Kidney (tissue), 14 donors: Measurements from ENCODE around the gene GLDC. TPM values are rescaled to one million over a fixed set of nuclear protein-coding genes. Genes with fewer than 3 reads are reported as not detected.

Source experiments
- DNase-seq, 5 donors: peaks; one replicate each; pipeline ENCODE4 v3.0.0-alpha.2; 2013 to 2020
- FAIRE-seq: peaks from 2 replicates; lab custom pipeline; 2012; peaks lifted over from hg19 to GRCh38; lab: Jason Lieb, UNC
- H3K27ac ChIP-seq, 2 donors: one replicate each; pipeline ENCODE4 v1.7.0; 2013; ENCODE audit warnings: low read depth in 2 of 2, low read length in 2 of 2, inconsistent platforms in 1 of 2
- H3K27me3 ChIP-seq: one replicate; pipeline ENCODE4 v1.7.1; 2013; ENCODE audit warnings: low read length, inconsistent platforms; ENCODE audit not compliant: control insufficient read depth, insufficient read depth
- H3K36me3 ChIP-seq, 3 donors: one replicate each; pipeline versions ENCODE4 v1.7.0 to v1.7.1; 2013; ENCODE audit warnings: low read length in 3 of 3, control low read depth in 1 of 3, inconsistent platforms in 1 of 3; ENCODE audit not compliant: insufficient read depth in 3 of 3, control insufficient read depth in 2 of 3
- H3K4me1 ChIP-seq, 3 donors: one replicate each; pipeline versions ENCODE4 v1.7.0 to v1.7.1; 2013; ENCODE audit warnings: low read length in 3 of 3, inconsistent platforms in 1 of 3, low read depth in 1 of 3; ENCODE audit not compliant: control insufficient read depth in 2 of 3, insufficient read depth in 2 of 3
- H3K4me3 ChIP-seq, 3 donors: one replicate each; pipeline versions ENCODE4 v1.7.0 to v1.8.1; 2013; ENCODE audit warnings: low read length in 3 of 3, control low read depth in 1 of 3, inconsistent platforms in 1 of 3
- H3K9ac ChIP-seq, 3 donors: one replicate each; pipeline versions ENCODE4 v1.7.0 to v1.7.1; 2013; ENCODE audit warnings: low read length in 3 of 3, control low read depth in 1 of 3, inconsistent platforms in 1 of 3
- H3K9me3 ChIP-seq, 3 donors: one replicate each; pipeline versions ENCODE4 v1.7.0 to v1.7.1; 2013; ENCODE audit warnings: low read length in 3 of 3, control low read depth in 1 of 3, inconsistent platforms in 1 of 3; ENCODE audit not compliant: control insufficient read depth in 2 of 3, insufficient read depth in 1 of 3
- CTCF ChIP-seq: IDR thresholded peaks from 3 replicates; pipeline ENCODE4 v1.5.1; 2012; ENCODE audit warnings: mild to moderate bottlenecking, moderate library complexity, borderline replicate concordance; ENCODE audit not compliant: insufficient read depth; ENCODE audit errors: extremely low read depth
- intact Hi-C: fragments of 100-400 bp; cut with DNase I; formaldehyde crosslinking; loops from one replicate; pipeline ENCODE4 v1.11.1; 2022
- polyA plus RNA-seq: library from polyadenylated mRNA; stranded (reverse); fragments of 350-450 nt; fragmentation: Illumina TruSeq; extraction: RNeasy Lipid Tissue Mini Kit (QIAGEN cat#74804); gene quantifications from one replicate; pipeline ENCODE4 v1.2.3, GENCODE V29; 2014; ENCODE audit warnings: low read depth, low replicate concordance; ENCODE audit not compliant: insufficient read depth
- total RNA-seq: library from RNA; stranded (reverse); fragmentation: NEBNext Ultra II Directional; extraction: Animal tissue kit (Norgen Biotek cat#: 25700); gene quantifications from one replicate; pipeline ENCODE4 v1.2.1, GENCODE V29; 2021
- donor health status: control.
- donor health status: control.
- donor health status: control.
- donor health status: control.
- donor health status: control.
- donor health status: DM: yes; HTN: yes; CAD: no.
- donor health status: Normal renal cell carcinoma (clear cell type).

Gene GLDC
- total and polyA plus RNA-seq, 2 donors from 2014 or later = 60.1 to 79.7 TPM

- Histone ChIP-seq H3K36me3 (no peaks in the 10 kb centered on the region), H3K4me3 (no peak overlapping the region), H3K4me1 (no peaks in the 10 kb centered on the region), H3K27me3 (no peaks in the 10 kb centered on the region), H3K9ac (no peak overlapping the region), H3K27ac (no peak overlapping the region), H3K9me3 (no peaks in the 10 kb centered on the region)
- no peak for TF ChIP-seq CTCF
- FAIRE-seq (no peak), DNase-seq (no peak)
- intact Hi-C loops = no loop called here
Measured at GRCh38 chr9:6673326-6674025, 27.9 kb upstream of the GLDC start.

- Histone ChIP-seq H3K9ac (no peak overlapping the region), H3K4me1 (no peaks in the 10 kb centered on the region), H3K27ac (peak overlapping the region in 1 of 2 donors; percentile 60), H3K9me3 (no peaks in the 10 kb centered on the region), H3K4me3 (no peak overlapping the region), H3K36me3 (no peaks in the 10 kb centered on the region), H3K27me3 (no peaks in the 10 kb centered on the region)
- DNase-seq (no peak), FAIRE-seq (no peak)
- TF ChIP-seq CTCF = no peak
- intact Hi-C loops = no loop called here
Measured at GRCh38 chr9:6672118-6672517, 26.6 kb upstream of the GLDC start.

GRCh38 chr9:6671416-6671815, 25.9 kb upstream of the GLDC start:
- Histone ChIP-seq H3K4me3 (no peak overlapping the region), H3K4me1 (no peaks in the 10 kb centered on the region), H3K36me3 (no peaks in the 10 kb centered on the region), H3K9me3 (no peaks in the 10 kb centered on the region), H3K27ac (no peak overlapping the region), H3K27me3 (no peaks in the 10 kb centered on the region), H3K9ac (no peak overlapping the region)
- FAIRE-seq = no peak
- no peak for TF ChIP-seq CTCF
- DNase-seq = no peak
- intact Hi-C loops = no loop called here
